Thoracic aorta (tissue), 2 donors: Measurements from ENCODE around the gene ARFGEF2. TPM values are rescaled to one million over a fixed set of nuclear protein-coding genes. Genes with fewer than 3 reads are reported as not detected.

ENCODE experiments used
- ATAC-seq: fragments of 150-250 bp; one replicate; pipeline ENCODE4 v1.8.0; 2017; ENCODE audit warnings: low read depth; ENCODE audit not compliant: insufficient number of reproducible peaks, low FRiP score
- DNase-seq: peaks from one replicate; pipeline ENCODE4 v3.0.0-alpha.2; 2020; ENCODE audit warnings: low spot score
- H3K27ac ChIP-seq, 2 donors: fragments of 200-600 bp; sonication (generic); 1 replicate in 1 of 2; 2 replicates in 1 of 2; pipeline ENCODE4 v1.5.1; 2016; ENCODE audit warnings: mild to moderate bottlenecking in 2 of 2, moderate library complexity in 2 of 2
- H3K27me3 ChIP-seq: fragments of 200-600 bp; sonication (generic); replicated peaks from 2 replicates; pipeline ENCODE4 v1.6.0; 2016; ENCODE audit warnings: mild to moderate bottlenecking; ENCODE audit not compliant: insufficient read depth
- H3K36me3 ChIP-seq: fragments of 200-600 bp; sonication (generic); one replicate; pipeline ENCODE4 v1.5.1; 2016
- H3K4me1 ChIP-seq, 2 donors: fragments of 200-600 bp; sonication (generic); 1 replicate in 1 of 2; 2 replicates in 1 of 2; pipeline versions ENCODE4 v1.5.1 to v1.6.0; 2016; ENCODE audit warnings: low read depth in 2 of 2, mild to moderate bottlenecking in 1 of 2; ENCODE audit not compliant: control insufficient read depth in 1 of 2
- H3K4me3 ChIP-seq: fragments of 200-600 bp; sonication (generic); 2 replicates; pipeline ENCODE4 v1.5.1; 2016; ENCODE audit warnings: mild to moderate bottlenecking
- H3K9me3 ChIP-seq: fragments of 200-600 bp; sonication (generic); 2 replicates; pipeline ENCODE4 v1.5.1; 2016
- CTCF ChIP-seq: fragments of 200-600 bp; sonication (generic); IDR thresholded peaks from one replicate; pipeline ENCODE4 v1.5.1; 2019; ENCODE audit warnings: antibody characterized with exemption
- total RNA-seq, 2 donors: library from RNA; depleted of rRNA; stranded (reverse); fragments of >200 nt; gene quantifications; one replicate each; pipeline versions ENCODE4 v1.1.0 to v1.2.3, GENCODE V29; 2016

The ARFGEF2 gene
- total RNA-seq, 2 donors from 2014 or later = 25.9 to 37.2 TPM

- no peak for ATAC-seq
- no peaks in the 10 kb centered on the region for H3K9me3 ChIP-seq
- H3K4me3 ChIP-seq = no peak overlapping the region
- peaks cover under 1% of the 10 kb centered on the region for H3K27me3 ChIP-seq
- no peak for DNase-seq
- no peaks in the 10 kb centered on the region for H3K36me3 ChIP-seq
- no peak overlapping the region for H3K27ac ChIP-seq
- peaks cover 6 to 7% of the 10 kb centered on the region in 2 donors for H3K4me1 ChIP-seq
- no peak for TF ChIP-seq CTCF
These were observed 4.8 kb upstream of the ARFGEF2 start for GRCh38 chr20:48916699-48917098.

- no peak overlapping the region for H3K27ac ChIP-seq
- no peak overlapping the region for H3K4me3 ChIP-seq
- H3K36me3 ChIP-seq = no peaks in the 10 kb centered on the region
- no peak for DNase-seq
- ATAC-seq = no peak
- no peaks in the 10 kb centered on the region for H3K9me3 ChIP-seq
- peaks cover 14 to 29% of the 10 kb centered on the region in 2 donors for H3K4me1 ChIP-seq
- no peak for TF ChIP-seq CTCF
- no peaks in the 10 kb centered on the region for H3K27me3 ChIP-seq
These were observed 2.1 kb upstream of the ARFGEF2 start for GRCh38 chr20:48919336-48919881.

GRCh38 chr20:48919882-48920526 is 1.5 kb upstream of the ARFGEF2 start:
- Histone ChIP-seq H3K4me3 (peak overlapping the region; percentile 98), H3K9me3 (no peaks in the 10 kb centered on the region), H3K36me3 (no peaks in the 10 kb centered on the region), H3K27ac (no peak overlapping the region), H3K4me1 (peaks cover 14 to 35% of the 10 kb centered on the region in 2 donors), H3K27me3 (no peaks in the 10 kb centered on the region)
- ATAC-seq (no peak), DNase-seq (no peak)
- no peak for TF ChIP-seq CTCF

GRCh38 chr20:48920527-48921167 is 864 bp upstream of the ARFGEF2 start:
- Histone ChIP-seq H3K4me3 (peak overlapping the region; percentile 98), H3K9me3 (no peaks in the 10 kb centered on the region), H3K27ac (peak overlapping the region; percentile 79 to 91), H3K4me1 (peaks cover 14 to 39% of the 10 kb centered on the region in 2 donors), H3K36me3 (no peaks in the 10 kb centered on the region), H3K27me3 (no peaks in the 10 kb centered on the region)
- no peak for TF ChIP-seq CTCF
- ATAC-seq (no peak), DNase-seq (no peak)
